ENCODE measurements around the gene TM9SF4. TPM values are rescaled to one million over a fixed set of nuclear protein-coding genes. Genes with fewer than 3 reads are reported as not detected.

The TM9SF4 gene
- total RNA-seq, 4 donors from 2014 or later = 19.9 to 34.4 (median 25.2) TPM

DNA sequence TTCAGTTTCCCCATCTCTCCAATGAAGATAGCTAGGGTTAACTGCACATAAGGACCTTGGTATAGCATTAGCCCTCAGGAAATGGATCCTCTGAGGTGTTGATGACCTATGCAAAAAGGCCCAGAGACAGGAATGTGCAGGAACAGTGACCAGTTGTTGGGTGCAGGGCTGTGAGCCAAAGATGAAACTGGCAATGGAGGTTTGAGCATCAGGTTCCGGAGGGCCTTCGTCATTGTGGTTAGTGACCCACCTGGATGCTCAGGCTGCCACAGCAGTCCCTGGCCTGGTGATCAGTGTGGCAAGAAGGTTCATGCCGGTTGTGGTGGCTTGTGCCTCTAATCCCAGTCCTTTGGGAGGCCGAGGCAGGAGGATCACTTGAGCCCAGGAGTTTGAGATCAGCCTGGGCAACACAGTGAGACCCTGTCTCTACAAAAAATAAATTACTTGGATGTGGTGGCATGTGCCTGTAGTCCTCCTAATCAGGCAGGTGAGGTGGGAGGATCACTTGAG lies 43.7 kb downstream of the TM9SF4 start:
- no peaks in the 10 kb centered on the region for H3K9me3 ChIP-seq
- no peak overlapping the region for H3K4me3 ChIP-seq
- peaks cover 13 to 15% (median 14%) of the 10 kb centered on the region in 4 donors for H3K4me1 ChIP-seq
- TF ChIP-seq EP300 (IDR thresholded peaks at IDR 0.05) = no peak
- TF ChIP-seq, protein P1, sequence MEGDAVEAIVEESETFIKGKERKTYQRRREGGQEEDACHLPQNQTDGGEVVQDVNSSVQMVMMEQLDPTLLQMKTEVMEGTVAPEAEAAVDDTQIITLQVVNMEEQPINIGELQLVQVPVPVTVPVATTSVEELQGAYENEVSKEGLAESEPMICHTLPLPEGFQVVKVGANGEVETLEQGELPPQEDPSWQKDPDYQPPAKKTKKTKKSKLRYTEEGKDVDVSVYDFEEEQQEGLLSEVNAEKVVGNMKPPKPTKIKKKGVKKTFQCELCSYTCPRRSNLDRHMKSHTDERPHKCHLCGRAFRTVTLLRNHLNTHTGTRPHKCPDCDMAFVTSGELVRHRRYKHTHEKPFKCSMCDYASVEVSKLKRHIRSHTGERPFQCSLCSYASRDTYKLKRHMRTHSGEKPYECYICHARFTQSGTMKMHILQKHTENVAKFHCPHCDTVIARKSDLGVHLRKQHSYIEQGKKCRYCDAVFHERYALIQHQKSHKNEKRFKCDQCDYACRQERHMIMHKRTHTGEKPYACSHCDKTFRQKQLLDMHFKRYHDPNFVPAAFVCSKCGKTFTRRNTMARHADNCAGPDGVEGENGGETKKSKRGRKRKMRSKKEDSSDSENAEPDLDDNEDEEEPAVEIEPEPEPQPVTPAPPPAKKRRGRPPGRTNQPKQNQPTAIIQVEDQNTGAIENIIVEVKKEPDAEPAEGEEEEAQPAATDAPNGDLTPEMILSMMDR (IDR thresholded peaks at IDR 0.05) = no peak
- TF ChIP-seq POLR2A (IDR thresholded peaks at IDR 0.05; ENCODE audit: low read depth) = no peak
- TF ChIP-seq POLR2AphosphoS5 (IDR thresholded peaks at IDR 0.05) = no peak
- peaks cover 73 to 89% (median 79%) of the 10 kb centered on the region in 4 donors for H3K36me3 ChIP-seq
- intact Hi-C loops (cut with DNase I) = no loop called here
- no peak for DNase-seq (ENCODE audit: extremely low spot score)
- H3K27ac ChIP-seq (replicated peaks in 1 of 4) = no peak overlapping the region
- no peaks in the 10 kb centered on the region for H3K27me3 ChIP-seq
- WGBS = 93% methylated on average over 4 of the region's 4 CpGs

DNA sequence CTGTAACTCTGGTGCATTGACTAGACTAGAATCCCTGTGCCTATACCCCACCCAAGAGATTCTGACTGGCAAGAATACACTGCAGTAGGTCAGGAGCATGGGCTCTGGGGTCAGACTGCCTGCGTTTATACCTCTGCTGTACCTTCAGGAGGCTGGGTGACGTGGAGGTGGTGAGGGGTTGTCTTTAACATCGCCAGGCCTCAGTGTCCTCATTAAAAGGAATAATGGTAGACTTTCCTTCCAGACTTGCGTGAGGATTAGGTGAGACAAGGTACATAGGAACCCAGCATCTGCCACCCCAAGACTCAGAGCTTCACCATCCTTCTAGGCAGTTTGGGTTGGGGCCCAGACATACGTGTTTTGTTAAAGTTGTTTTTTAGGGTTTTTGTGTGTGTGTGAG lies 44.3 kb downstream of the TM9SF4 start:
- TF ChIP-seq POLR2A (IDR thresholded peaks at IDR 0.05; ENCODE audit: low read depth) (no peak), POLR2AphosphoS5 (IDR thresholded peaks at IDR 0.05) (no peak), EP300 (IDR thresholded peaks at IDR 0.05) (no peak)
- TF ChIP-seq, protein P1 (IDR thresholded peaks at IDR 0.05) = no peak
- peaks cover 13 to 15% (median 14%) of the 10 kb centered on the region in 4 donors for H3K4me1 ChIP-seq
- no peak for DNase-seq (ENCODE audit: extremely low spot score)
- WGBS = 83% methylated on average over 1 of the region's 5 CpGs
- no peaks in the 10 kb centered on the region for H3K9me3 ChIP-seq
- H3K27ac ChIP-seq (replicated peaks in 1 of 4) = no peak overlapping the region
- H3K27me3 ChIP-seq = no peaks in the 10 kb centered on the region
- intact Hi-C loops (cut with DNase I) = no loop called here
- H3K4me3 ChIP-seq = no peak overlapping the region
- peaks cover 73 to 89% (median 80%) of the 10 kb centered on the region in 4 donors for H3K36me3 ChIP-seq

DNA sequence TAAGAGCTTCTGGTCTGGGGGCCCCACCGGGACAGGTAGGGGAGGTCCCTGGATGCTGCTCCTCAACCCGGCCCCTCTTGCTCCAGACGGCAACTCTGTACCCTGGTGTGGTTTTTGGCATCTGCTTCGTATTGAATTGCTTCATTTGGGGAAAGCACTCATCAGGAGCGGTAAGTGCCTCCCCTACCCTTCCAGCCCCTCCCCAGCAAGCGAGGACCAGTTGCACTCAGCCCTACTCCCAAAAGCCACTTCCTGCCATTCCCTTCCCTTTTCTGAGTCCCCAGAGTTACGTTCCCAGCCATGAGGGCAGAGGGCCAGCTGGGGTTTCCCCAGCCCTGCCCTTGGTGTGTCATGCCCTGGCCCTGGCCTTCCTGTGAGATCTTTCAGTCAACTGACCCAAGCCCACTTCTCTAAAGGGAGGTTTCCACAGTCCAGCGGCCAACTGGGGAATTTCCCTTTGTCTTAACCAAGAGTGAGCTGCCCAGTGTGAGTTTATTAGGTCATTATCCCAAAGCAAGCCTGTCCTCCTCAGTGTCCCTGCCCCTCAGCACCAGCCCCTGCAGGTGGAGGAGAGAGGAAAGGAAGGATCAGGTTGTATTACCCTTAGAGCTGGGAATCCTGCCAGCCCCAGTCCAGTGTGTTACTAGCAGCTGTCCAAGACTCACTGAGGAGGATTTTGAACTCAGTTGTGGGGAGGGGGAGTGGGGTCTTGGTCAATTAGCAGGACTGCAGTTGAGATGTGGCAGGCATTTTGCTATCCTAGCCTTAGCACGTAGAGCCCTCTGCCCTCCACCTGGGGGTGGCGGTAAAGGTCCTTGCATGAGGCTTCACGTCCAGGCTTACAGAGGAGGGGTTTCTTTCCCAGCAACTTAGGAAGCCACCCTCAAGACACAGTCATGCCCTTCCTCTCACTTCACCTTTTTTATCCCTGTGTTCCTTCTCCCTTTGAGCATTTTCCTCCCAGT lies 45.8 kb downstream of the TM9SF4 start:
- TF ChIP-seq EP300 (IDR thresholded peaks at IDR 0.05) = no peak
- no peak for TF ChIP-seq POLR2A (IDR thresholded peaks at IDR 0.05; ENCODE audit: low read depth)
- TF ChIP-seq POLR2AphosphoS5 (IDR thresholded peaks at IDR 0.05) = peak; percentile 44 to 58
- TF ChIP-seq, protein P1 (IDR thresholded peaks at IDR 0.05) = peak in 1 of 3 experiments; percentile 22
- intact Hi-C loops (cut with DNase I) = no loop called here
- Histone ChIP-seq H3K4me1 (peaks cover 13 to 15% (median 14%) of the 10 kb centered on the region in 4 donors), H3K27ac (replicated peaks in 1 of 4) (peak overlapping the region; percentile 2 to 43 (median 12)), H3K9me3 (no peaks in the 10 kb centered on the region), H3K36me3 (peaks cover 70 to 90% (median 82%) of the 10 kb centered on the region in 4 donors), H3K4me3 (no peak overlapping the region), H3K27me3 (no peaks in the 10 kb centered on the region)
- DNase-seq (ENCODE audit: extremely low spot score) = peak; percentile 95
- WGBS = 53% methylated on average over 11 of the region's 11 CpGs

DNA sequence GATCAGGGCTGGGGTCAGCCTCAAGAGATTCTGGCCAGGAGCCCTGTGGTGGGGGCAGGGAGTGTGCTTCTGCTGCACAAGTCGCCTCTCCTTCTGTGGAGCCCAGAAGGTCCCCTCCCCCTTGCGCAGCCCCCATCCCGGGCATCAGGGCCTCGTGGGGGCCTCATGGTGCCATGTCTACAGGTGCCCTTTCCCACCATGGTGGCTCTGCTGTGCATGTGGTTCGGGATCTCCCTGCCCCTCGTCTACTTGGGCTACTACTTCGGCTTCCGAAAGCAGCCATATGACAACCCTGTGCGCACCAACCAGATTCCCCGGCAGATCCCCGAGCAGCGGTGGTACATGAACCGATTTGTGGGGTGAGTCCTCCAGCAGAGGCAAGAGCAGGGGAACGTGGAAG lies 48.1 kb downstream of the TM9SF4 start:
- whole genome bisulfite sequencing = 98% methylated on average over 11 of the region's 14 CpGs
- intact Hi-C loops (cut with DNase I) = no loop called here
- Histone ChIP-seq H3K27ac (replicated peaks in 1 of 4) (no peak overlapping the region), H3K4me1 (peaks cover 13 to 15% (median 14%) of the 10 kb centered on the region in 4 donors), H3K36me3 (peaks cover 68 to 90% (median 81%) of the 10 kb centered on the region in 4 donors), H3K4me3 (no peak overlapping the region), H3K27me3 (no peaks in the 10 kb centered on the region), H3K9me3 (no peaks in the 10 kb centered on the region)
- DNase-seq (ENCODE audit: extremely low spot score) = no peak
- no peak for TF ChIP-seq EP300 (IDR thresholded peaks at IDR 0.05)
- TF ChIP-seq, protein P1 (IDR thresholded peaks at IDR 0.05) = no peak
- no peak for TF ChIP-seq POLR2A (IDR thresholded peaks at IDR 0.05; ENCODE audit: low read depth)
- no peak for TF ChIP-seq POLR2AphosphoS5 (IDR thresholded peaks at IDR 0.05)

Data from esophagus muscularis mucosa (tissue), 4 donors.